ENCODE data around the gene MCM5.

Gene MCM5

DNA sequence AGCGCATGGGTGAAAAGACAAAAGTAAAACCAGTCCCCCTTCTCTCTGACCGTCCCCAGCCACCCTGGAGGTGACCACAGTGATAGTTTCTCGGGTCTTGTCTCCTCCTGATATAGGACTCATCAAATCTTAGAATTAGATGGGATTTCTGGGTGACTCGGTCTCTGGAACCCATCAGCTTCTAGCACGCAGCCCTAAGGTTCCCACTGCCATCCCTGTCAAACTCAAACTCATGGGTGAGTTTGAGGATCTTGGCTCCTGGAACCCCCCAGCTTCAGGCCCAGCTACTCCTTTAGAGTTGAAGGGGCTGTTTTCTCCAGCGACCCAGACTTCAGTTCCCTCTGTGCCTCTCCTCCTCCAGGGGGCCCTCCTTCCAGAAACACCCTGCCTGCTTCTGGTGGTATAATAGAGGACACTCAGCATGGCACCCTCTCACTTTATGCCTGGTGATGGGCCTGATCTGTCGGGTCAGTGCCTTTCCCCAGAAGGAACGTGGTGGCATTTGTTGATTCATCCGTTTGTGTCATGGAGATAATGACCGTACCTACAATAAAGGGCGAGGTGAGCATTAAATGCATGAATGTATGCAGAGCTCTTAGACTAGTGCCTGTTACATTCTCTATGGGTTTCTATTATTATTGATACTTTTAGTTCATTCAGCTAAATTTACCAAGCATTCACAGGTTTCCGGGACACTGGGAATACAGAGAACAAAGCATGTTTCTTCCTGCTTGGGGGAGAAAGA is 31.7 kb downstream of the MCM5 start:
- no peak overlapping the region for H2BK5ac ChIP-seq (ENCODE audit: low read length)
- no peak overlapping the region for H3K18ac ChIP-seq (ENCODE audit: low read length)
- peaks cover 5% of the 10 kb centered on the region for H3K36me3 ChIP-seq (ENCODE audit: control insufficient read depth, insufficient read depth, low read length)
- H3K56ac ChIP-seq (ENCODE audit: low read length) = no peak overlapping the region
- DNase-seq = no peak
- no peak overlapping the region for H3K9ac ChIP-seq (ENCODE audit: low read length)
- H4K8ac ChIP-seq (ENCODE audit: low read depth, low read length) = no peak overlapping the region
- H3K4ac ChIP-seq (ENCODE audit: low read depth, low read length) = no peak overlapping the region
- no peak overlapping the region for H2BK120ac ChIP-seq (ENCODE audit: low read depth, low read length)
- no peaks in the 10 kb centered on the region for H3K79me2 ChIP-seq (ENCODE audit: control insufficient read depth, insufficient read depth, low read length)
- no peak overlapping the region for H3K4me2 ChIP-seq (ENCODE audit: low read length)
- H2AK5ac ChIP-seq (ENCODE audit: low read length) = no peak overlapping the region
- H3K4me1 ChIP-seq (ENCODE audit: control insufficient read depth, low read depth, low read length) = no peaks in the 10 kb centered on the region
- no peak overlapping the region for H3K27ac ChIP-seq (ENCODE audit: low read depth, low read length)
- H3K27me3 ChIP-seq (ENCODE audit: insufficient read depth, low read length, poor library complexity) = no peaks in the 10 kb centered on the region
- H4K5ac ChIP-seq (ENCODE audit: low read length) = no peak overlapping the region
- no peak overlapping the region for H3K23ac ChIP-seq (ENCODE audit: low read length)
- H3K4me3 ChIP-seq (ENCODE audit: low read length) = no peak overlapping the region
- H3K79me1 ChIP-seq (ENCODE audit: low read length) = no peaks in the 10 kb centered on the region
- H2BK15ac ChIP-seq (replicated peaks; ENCODE audit: low read depth) = no peak overlapping the region
- no CpG with 5 or more reads among the region's 12 CpGs for WGBS (ENCODE audit: extremely low coverage, insufficient coverage, low lambda C conversion rate)

DNA sequence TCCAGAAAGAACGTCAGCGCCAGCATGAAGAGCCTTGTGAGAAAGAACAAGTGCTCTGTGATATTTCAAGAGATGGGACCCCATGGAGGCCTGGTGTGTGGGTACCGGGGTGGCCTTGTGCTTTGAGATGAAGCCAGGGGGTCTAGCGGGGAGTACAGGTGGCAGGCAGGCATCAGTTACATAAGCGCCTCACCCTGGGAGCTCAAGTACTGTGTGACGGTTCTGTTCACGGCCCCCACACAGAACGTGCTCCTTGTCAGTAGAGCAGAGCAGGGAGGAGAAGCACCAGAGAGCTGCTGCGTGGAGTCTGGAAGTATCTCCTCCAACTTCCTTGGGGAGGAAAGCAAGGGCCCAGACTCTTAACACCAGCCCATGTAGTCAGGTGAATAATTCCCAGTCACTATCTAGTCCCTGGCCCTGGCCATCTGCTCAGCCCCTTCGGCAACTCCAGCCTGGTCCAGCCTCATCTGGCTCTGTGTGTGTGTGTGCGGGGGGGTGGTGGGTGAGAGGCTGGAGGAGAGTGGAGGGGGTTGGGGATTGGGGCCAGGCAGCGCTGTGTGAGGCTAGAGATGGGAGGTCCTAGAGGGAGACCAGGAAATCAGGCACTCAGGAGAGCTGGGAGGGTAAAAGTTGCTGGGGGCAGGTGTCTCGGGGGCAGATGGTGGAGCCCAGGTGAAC is 32.4 kb downstream of the MCM5 start:
- Histone ChIP-seq H3K27ac (ENCODE audit: low read depth, low read length) (no peak overlapping the region), H3K4me1 (ENCODE audit: control insufficient read depth, low read depth, low read length) (no peaks in the 10 kb centered on the region), H4K8ac (ENCODE audit: low read depth, low read length) (no peak overlapping the region), H3K4ac (ENCODE audit: low read depth, low read length) (no peak overlapping the region), H3K36me3 (ENCODE audit: control insufficient read depth, insufficient read depth, low read length) (peaks cover 5% of the 10 kb centered on the region), H3K79me2 (ENCODE audit: control insufficient read depth, insufficient read depth, low read length) (no peaks in the 10 kb centered on the region), H3K27me3 (ENCODE audit: insufficient read depth, low read length, poor library complexity) (no peaks in the 10 kb centered on the region), H3K4me3 (ENCODE audit: low read length) (no peak overlapping the region), H2BK120ac (ENCODE audit: low read depth, low read length) (no peak overlapping the region), H3K9ac (ENCODE audit: low read length) (no peak overlapping the region), H2BK15ac (replicated peaks; ENCODE audit: low read depth) (no peak overlapping the region), H4K5ac (ENCODE audit: low read length) (no peak overlapping the region), H2AK5ac (ENCODE audit: low read length) (no peak overlapping the region), H3K79me1 (ENCODE audit: low read length) (no peaks in the 10 kb centered on the region), H3K56ac (ENCODE audit: low read length) (no peak overlapping the region), H3K23ac (ENCODE audit: low read length) (no peak overlapping the region), H3K4me2 (ENCODE audit: low read length) (no peak overlapping the region), H3K18ac (ENCODE audit: low read length) (no peak overlapping the region), H2BK5ac (ENCODE audit: low read length) (no peak overlapping the region)
- WGBS (ENCODE audit: extremely low coverage, insufficient coverage, low lambda C conversion rate) = no CpG with 5 or more reads among the region's 13 CpGs
- no peak for DNase-seq

DNA sequence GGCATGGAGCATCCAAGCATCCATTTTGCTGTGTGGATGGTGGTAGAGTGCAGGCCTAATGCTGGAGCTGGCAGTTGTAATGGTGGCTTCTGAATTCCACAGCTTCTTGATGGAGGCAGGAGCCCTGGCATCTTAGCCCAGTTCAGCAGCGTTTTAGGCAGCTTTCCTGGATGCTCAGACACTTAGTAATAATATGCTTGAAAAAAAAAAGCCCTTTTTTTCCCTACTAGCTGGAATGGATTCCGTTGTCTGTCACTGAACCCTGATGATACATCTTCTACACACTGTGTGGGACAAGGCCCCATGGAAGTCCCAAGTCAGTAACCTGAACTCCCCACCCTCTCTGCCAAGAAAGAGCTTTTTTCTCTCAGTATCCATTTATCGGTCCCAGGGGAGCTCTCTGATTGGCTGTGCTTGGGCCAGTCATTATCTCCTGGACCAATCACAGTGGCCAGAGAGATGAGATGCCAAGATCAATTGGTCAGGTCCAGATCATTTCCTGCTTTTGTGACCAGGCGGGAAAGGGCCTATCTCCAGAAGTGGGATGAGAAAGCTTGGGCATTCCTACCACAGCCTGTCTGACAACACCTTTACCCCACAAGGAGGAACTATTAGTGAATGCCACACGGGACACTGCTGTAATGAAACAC is 34.2 kb downstream of the MCM5 start:
- Histone ChIP-seq H3K36me3 (ENCODE audit: control insufficient read depth, insufficient read depth, low read length) (peaks cover 5% of the 10 kb centered on the region), H4K8ac (ENCODE audit: low read depth, low read length) (no peak overlapping the region), H3K56ac (ENCODE audit: low read length) (no peak overlapping the region), H2BK15ac (replicated peaks; ENCODE audit: low read depth) (no peak overlapping the region), H2BK5ac (ENCODE audit: low read length) (no peak overlapping the region), H3K27ac (ENCODE audit: low read depth, low read length) (no peak overlapping the region), H3K4me1 (ENCODE audit: control insufficient read depth, low read depth, low read length) (no peaks in the 10 kb centered on the region), H2BK120ac (ENCODE audit: low read depth, low read length) (no peak overlapping the region), H3K18ac (ENCODE audit: low read length) (no peak overlapping the region), H3K4me3 (ENCODE audit: low read length) (no peak overlapping the region), H3K79me1 (ENCODE audit: low read length) (no peaks in the 10 kb centered on the region), H2AK5ac (ENCODE audit: low read length) (no peak overlapping the region), H3K79me2 (ENCODE audit: control insufficient read depth, insufficient read depth, low read length) (no peaks in the 10 kb centered on the region), H3K4me2 (ENCODE audit: low read length) (no peak overlapping the region), H3K4ac (ENCODE audit: low read depth, low read length) (no peak overlapping the region), H3K27me3 (ENCODE audit: insufficient read depth, low read length, poor library complexity) (no peaks in the 10 kb centered on the region), H3K23ac (ENCODE audit: low read length) (no peak overlapping the region), H4K5ac (ENCODE audit: low read length) (no peak overlapping the region), H3K9ac (ENCODE audit: low read length) (no peak overlapping the region)
- DNase-seq = peak; percentile 45
- no CpG with 5 or more reads among the region's 5 CpGs for WGBS (ENCODE audit: extremely low coverage, insufficient coverage, low lambda C conversion rate)

DNA sequence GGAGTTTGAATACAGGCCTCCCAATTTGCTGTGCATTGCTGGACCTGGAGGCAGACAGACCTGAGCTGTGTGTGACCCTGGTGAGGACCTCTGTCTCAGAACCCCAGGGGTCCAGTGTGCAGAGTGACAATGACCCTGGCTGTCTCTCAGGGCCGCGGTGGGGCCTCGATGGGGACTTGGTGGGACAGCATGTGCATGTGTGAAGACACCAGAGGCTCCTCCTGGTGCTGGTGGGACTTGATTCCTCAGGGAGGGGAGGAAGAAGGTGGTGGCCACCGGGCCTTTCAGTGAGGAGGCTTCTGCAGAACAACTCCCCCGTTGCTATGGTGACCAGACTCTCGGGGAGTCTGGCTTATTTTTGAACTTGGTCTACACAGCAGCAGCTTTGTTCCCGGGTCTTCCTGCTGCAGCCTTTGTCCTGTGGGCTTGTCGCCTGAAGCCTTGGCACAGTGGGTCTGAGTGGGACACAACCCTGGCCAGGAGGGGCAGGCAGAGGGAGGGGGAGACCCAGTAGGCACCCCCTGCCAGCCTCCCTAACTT is 35.3 kb downstream of the MCM5 start:
- no peak overlapping the region for H3K4ac ChIP-seq (ENCODE audit: low read depth, low read length)
- no peak overlapping the region for H3K27ac ChIP-seq (ENCODE audit: low read depth, low read length)
- H3K4me3 ChIP-seq (ENCODE audit: low read length) = no peak overlapping the region
- H4K5ac ChIP-seq (ENCODE audit: low read length) = no peak overlapping the region
- H3K4me1 ChIP-seq (ENCODE audit: control insufficient read depth, low read depth, low read length) = no peaks in the 10 kb centered on the region
- no peak for DNase-seq
- no peak overlapping the region for H2AK5ac ChIP-seq (ENCODE audit: low read length)
- H3K36me3 ChIP-seq (ENCODE audit: control insufficient read depth, insufficient read depth, low read length) = peaks cover 5% of the 10 kb centered on the region
- no CpG with 5 or more reads among the region's 8 CpGs for WGBS (ENCODE audit: extremely low coverage, insufficient coverage, low lambda C conversion rate)
- no peaks in the 10 kb centered on the region for H3K79me1 ChIP-seq (ENCODE audit: low read length)
- no peak overlapping the region for H3K23ac ChIP-seq (ENCODE audit: low read length)
- no peak overlapping the region for H4K8ac ChIP-seq (ENCODE audit: low read depth, low read length)
- H3K4me2 ChIP-seq (ENCODE audit: low read length) = no peak overlapping the region
- H3K9ac ChIP-seq (ENCODE audit: low read length) = no peak overlapping the region
- H3K56ac ChIP-seq (ENCODE audit: low read length) = no peak overlapping the region
- H2BK120ac ChIP-seq (ENCODE audit: low read depth, low read length) = no peak overlapping the region
- no peak overlapping the region for H2BK15ac ChIP-seq (replicated peaks; ENCODE audit: low read depth)
- no peaks in the 10 kb centered on the region for H3K27me3 ChIP-seq (ENCODE audit: insufficient read depth, low read length, poor library complexity)
- no peak overlapping the region for H2BK5ac ChIP-seq (ENCODE audit: low read length)
- no peaks in the 10 kb centered on the region for H3K79me2 ChIP-seq (ENCODE audit: control insufficient read depth, insufficient read depth, low read length)
- no peak overlapping the region for H3K18ac ChIP-seq (ENCODE audit: low read length)

DNA sequence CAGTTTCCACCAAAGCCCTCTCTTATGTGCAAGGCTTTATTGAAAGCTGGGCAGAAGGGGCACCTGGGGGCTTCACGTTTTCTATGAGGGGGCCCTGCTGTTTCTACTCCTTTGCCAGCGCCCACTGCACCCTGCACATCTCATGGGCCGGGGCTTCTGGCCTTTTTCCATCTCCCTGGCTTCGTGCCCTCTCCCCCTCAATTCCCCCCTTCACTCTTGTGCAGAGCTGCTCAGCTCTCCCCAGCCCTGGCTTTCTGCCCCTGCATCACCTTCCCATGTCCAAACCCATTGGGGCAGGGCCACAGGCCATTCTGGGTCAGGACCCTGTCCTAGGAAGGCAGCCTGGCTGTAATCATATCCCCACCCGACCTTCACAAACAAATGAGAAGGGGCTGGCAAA is 36.5 kb downstream of the MCM5 start:
- Histone ChIP-seq H3K18ac (ENCODE audit: low read length) (no peak overlapping the region), H2AK5ac (ENCODE audit: low read length) (no peak overlapping the region), H3K9ac (ENCODE audit: low read length) (no peak overlapping the region), H3K4me1 (ENCODE audit: control insufficient read depth, low read depth, low read length) (no peaks in the 10 kb centered on the region), H3K79me1 (ENCODE audit: low read length) (no peaks in the 10 kb centered on the region), H3K4ac (ENCODE audit: low read depth, low read length) (no peak overlapping the region), H3K4me3 (ENCODE audit: low read length) (no peak overlapping the region), H2BK5ac (ENCODE audit: low read length) (no peak overlapping the region), H4K5ac (ENCODE audit: low read length) (no peak overlapping the region), H3K27ac (ENCODE audit: low read depth, low read length) (no peak overlapping the region), H3K23ac (ENCODE audit: low read length) (no peak overlapping the region), H4K8ac (ENCODE audit: low read depth, low read length) (no peak overlapping the region), H3K4me2 (ENCODE audit: low read length) (no peak overlapping the region), H3K79me2 (ENCODE audit: control insufficient read depth, insufficient read depth, low read length) (no peaks in the 10 kb centered on the region), H3K56ac (ENCODE audit: low read length) (no peak overlapping the region), H2BK120ac (ENCODE audit: low read depth, low read length) (no peak overlapping the region), H2BK15ac (replicated peaks; ENCODE audit: low read depth) (no peak overlapping the region), H3K36me3 (ENCODE audit: control insufficient read depth, insufficient read depth, low read length) (peaks cover 5% of the 10 kb centered on the region), H3K27me3 (ENCODE audit: insufficient read depth, low read length, poor library complexity) (no peaks in the 10 kb centered on the region)
- DNase-seq = no peak
- no CpG with 5 or more reads among the region's 5 CpGs for WGBS (ENCODE audit: extremely low coverage, insufficient coverage, low lambda C conversion rate)
